Esophagus mucosa (tissue), 1 donor: ENCODE results near the gene TEKT5. TPM values are rescaled to one million over a fixed set of nuclear protein-coding genes. Genes with fewer than 3 reads are reported as not detected.

Experiments
- ATAC-seq: fragments of 200-7000 bp; cut with Tn5 transposase; one replicate; pipeline ENCODE4 v1.9.1; 2020
- total RNA-seq: library from RNA; stranded (reverse); gene quantifications from one replicate; pipeline ENCODE4 v1.2.4, GENCODE V29; 2023
- donor health status: DM: yes; HTN: yes; CAD: no.

Gene TEKT5
- total RNA-seq, 1 donor from 2014 or later: not detected

DNA sequence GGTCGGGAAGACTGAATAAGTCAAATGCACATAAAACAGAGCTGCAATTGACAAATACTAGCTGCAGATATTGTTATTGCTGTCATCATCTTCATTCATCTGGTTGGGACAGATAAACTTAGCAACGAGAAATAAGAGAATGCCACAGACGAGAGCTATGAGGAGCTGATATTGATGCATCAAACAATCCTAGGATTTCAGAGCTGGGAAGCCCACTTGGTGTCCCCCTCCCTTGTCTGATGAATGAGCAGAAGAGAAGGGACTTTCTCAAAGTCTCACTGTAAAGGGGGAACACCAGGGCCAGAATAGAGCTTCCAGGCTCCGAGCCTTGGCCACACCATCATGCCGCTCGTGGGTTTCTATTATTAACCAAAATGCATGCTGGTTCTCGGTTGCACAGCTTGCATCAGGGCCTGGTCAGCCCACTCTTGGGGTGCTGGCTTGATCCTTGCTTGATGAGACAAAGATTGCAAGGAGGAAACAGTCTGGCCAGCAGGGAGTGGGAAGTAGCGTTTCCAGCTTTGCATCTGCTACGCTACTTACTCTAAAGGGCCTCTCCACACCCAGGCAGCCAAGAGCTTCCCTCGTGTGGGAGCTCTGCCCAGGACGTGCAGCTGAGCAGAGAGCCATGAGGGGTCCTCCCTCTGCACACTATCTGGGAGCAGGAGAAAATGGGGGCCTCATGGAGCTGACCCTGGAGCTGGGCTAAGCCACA lies 85.9 kb downstream of the TEKT5 start:
- ATAC-seq: peak; percentile 35

DNA sequence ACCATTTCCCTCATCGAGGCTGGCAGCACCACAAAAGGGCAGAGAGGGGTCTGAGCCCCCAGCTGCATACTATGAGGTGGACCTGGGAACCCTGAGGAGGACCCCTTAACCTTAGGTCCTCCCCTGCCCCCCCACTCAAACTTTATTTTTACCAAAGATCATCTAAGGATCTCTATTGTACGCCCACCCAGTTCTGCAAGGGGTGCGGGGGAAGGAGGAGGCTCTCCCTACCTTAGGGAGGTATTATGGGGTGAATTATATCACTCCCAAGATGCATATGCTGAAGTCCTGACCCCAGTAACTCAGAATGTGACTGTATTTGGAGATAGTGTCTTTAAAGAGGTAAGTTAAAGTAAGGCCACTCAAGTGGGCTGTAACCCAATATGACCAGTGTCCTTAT lies 87.6 kb downstream of the TEKT5 start:
- no peak for ATAC-seq

DNA sequence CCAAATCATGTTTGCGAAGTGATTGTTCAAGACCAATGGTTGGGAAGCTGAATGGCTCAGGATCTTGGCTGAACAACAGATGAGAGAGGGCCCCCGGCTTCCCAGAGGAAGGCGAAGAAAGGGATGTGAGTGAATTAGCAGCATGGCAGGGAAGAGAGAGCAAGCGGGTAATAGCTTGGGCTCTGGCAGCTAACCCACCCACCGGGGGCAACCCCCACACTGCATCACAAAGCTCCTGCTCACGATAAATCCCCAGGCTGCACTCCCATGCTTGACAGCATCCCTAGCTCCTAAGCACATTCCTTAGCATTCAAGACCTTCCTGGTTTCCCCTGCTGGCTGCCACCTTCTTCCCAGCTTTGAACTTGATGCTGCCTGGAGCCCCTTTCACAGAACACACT lies 88.1 kb downstream of the TEKT5 start:
- ATAC-seq: no peak

DNA sequence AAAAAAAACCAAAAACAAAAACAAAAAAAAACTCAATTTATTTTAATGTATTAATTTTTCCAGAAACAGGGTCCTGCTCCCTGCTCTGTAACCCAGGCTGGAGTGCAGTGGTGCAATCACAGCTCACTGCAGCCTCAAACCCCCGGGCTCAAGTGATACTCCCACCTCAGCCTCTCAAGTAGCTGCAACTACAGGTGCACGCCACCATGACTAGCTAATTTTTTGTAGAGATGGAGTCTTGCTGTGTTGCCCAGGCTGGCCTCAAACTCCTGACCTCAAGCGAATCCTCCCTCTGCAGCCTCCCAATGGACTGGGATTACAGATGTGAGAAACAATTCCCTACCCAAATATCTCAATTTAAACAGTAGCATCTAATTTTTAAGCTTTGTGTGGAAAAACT lies 89.1 kb downstream of the TEKT5 start:
- no peak for ATAC-seq

DNA sequence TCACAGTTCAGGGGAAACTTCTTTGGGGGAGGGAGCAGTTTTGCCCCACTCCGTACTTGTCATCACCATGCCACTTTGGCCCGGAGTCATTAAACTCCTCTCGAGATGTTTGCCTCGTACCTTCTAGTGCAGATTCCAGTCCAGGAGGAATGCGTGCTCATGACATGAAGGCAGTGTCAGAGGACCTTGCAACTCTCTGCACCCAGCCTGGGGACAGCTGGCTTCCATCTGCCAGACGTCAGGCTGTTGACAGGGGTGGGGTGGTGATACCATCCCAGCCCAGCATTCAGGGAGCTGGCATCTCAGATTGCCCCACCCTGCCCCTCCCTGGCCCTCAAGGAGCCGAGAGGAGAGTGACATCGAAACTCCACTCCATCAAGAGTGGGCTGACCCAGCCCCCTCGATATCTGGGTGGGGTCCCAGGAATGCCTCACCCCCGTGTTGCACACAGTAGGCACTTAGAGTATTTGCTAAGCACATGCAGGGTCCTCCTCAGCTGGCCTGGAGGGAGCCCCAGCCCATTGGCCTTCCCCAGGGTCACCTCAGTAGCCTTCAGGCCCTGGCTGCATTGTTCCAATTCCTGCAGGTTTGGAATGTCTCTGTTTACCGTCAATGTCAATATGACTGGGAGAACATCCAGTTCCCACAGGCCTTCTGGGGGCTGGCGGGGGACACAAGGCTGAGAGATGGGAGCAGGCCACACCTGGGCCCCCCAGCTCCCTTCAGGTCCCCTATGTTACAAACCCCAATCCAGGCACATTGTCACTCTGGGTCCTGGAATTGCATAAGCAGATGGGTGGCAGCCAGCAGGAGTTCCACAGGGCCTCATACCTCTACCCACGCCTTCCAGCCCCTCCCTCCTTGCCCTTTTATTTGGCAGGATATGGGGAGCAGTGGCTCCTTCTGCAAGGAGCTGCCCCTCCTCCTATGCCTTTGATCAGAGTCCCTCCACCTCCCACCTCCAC lies 93.0 kb downstream of the TEKT5 start:
- peak; percentile 55 for ATAC-seq

DNA sequence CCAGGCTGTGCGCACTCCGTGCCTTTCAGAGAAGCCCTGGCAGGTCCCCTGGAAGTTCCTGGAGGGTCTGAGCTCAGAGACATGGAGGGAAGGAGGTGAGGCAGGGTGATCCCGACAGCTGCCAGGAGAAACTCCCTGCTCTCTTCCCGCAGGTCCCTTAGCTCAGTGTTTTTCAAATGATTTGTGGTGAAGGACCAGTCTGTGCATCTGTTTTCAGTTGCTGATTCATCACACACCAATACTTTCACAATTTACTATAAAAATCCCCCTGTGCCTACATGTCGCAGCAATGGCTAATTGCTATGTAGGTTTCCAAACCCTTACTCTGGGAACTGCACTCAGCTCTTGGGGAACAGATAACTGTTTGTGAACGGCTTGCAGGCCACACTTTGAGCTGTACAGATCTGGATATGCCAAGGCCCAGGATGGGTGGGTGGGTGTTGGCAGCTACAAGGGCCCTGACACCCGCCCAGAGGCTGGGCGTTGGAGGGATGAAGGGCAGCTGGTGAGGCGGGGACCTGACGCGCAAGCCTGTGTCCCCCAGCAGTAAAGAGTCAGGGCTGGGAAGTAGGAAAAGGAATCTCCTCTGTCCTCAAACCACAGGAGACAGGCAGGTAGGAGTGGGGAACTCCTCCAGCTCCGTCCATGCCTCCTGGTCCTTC lies 93.8 kb downstream of the TEKT5 start:
- peak; percentile 1 for ATAC-seq

DNA sequence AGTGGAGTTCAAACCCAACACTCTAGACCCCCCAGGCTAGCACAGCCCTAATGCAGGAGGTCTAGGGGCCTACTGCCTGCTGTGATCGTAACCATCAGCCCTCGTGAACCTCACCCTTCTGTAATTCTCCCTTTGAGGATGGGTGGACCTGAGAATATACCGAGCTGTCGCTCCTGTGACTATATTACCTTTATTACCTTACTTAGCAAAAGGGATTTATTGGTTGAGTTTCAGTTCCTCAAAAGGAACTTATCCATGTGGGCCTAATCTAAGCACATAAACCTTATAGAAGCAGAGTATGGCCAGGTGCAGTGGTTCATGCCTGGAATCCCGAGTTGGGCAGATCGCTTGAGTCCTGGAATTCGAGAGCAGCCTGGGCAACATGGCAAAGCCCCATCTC lies 95.1 kb downstream of the TEKT5 start:
- ATAC-seq: no peak

DNA sequence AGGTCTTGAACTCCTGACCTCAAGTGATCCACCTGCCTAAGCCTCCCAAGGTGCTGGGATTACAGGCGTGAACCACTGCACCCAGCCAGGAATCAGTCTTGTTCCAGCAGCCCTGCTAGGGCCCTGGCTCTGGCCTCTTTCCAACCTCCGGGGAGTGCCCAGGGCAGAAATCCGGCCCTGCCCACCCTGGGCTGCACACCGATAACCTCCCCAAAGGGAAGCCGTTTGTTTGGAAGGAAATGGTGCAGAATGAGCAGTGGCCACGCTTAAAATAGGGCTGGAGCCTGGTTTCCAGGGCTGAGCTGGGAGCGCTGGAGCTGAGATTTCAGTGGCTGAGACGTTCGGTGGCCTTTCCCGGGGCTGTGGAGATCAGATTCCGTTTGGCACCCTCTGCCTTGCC lies 96.6 kb downstream of the TEKT5 start:
- peak; percentile 24 for ATAC-seq

DNA sequence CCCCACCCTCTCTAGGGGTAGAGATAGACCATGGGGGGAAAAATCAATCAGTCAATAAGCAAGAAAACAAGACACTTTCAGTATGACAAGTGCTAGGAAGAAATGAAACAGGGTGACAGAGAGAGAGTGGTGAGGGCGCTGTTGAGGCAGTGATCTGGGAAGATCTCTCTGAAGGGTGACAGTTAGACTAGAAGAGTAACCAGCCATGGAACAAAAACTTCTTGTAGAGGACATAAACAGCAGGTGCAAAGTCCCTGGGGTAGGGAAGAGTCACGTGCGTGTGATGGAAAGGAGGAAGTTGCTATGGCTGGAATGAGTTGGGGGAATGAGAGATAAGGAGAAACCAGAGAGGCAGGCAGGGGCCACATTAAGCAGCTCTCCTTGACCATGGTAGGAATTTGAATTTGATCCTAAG lies 97.5 kb downstream of the TEKT5 start:
- no peak for ATAC-seq

DNA sequence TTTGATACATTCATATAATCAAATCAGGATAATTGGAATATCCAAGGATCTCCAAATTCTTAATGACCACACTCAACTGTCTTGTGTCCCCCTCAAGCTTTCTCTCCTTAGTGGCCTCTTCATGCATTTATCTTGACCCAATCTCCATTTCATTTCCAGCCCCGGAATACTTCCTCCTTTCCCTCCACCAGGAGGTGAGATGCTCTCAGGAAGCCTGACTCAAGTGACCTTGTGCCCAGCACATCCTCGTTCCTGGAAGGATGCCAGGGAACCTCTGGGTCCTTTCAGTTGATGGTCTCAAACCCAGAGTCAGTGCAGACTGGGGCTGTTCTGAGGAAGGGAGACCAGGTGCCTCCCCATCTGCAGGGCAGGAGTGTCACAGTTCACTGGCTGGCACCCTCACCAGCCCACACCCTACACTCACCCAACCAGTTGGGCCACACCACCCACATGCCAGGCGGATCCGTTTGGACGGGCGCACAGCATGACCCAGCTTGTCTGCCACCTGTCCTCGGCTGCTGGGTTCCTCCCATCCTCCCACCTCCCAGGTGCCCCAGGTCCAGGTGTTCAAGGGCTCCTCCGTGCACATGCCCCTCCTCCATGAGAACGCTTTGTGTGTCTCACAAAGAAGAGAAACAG lies 100.3 kb downstream of the TEKT5 start:
- ATAC-seq: peak; percentile 98

DNA sequence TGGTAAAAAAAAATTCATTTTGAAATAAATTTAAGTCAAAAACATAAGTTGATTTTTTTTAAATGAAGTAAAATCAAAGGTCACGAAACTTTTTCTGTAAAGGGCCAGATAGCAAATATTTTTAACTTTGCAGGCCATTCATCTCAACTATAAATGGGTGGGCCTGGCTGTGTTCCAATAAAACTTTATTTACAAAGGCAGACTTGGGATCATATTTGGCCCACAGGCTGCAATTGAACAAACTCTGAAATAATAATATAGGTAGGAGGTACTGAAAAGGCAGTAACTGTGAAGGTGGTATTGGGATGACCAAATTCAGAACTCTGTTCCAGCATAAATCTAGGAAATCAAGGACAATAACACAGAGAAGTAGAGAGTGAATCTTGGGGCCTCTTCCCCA lies 102.1 kb downstream of the TEKT5 start:
- ATAC-seq: no peak

DNA sequence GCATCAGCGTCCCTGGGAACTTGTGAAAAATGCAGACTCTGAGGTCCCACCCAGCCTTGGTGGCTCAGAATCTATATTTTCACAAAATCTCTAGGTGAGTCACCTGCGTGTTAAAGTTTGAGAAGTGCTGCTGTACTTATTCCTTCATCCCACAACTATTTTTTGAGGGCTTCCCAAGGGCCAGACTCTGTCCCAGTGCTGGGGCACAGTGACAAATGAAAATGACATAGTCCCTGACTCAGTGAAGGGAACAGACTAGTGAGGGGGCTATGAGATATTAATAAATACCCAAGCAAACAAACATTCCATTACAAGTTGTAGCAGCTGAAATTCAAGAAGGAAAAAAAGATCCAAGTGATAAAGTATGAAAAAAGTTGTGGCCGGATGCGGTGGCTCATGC lies 104.4 kb downstream of the TEKT5 start:
- no peak for ATAC-seq

DNA sequence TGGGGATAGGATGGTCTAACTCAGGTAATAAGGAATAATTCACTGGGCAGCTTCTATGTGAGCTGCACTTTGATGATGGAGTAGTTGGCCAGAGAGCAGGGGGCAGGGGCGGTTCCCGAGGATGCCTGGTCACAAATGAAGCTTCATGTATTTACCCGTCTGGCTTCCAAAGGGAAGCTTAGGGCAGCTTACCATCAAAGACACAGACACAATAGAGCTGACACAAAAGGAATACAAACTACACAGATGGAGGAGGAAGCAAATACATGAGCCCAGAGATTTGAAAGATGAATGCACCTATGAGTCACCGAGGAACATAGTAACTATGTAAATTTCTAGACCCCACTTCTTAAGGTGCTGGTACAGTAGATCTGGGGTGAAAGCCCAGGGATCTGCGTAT lies 105.6 kb downstream of the TEKT5 start:
- peak; percentile 95 for ATAC-seq

DNA sequence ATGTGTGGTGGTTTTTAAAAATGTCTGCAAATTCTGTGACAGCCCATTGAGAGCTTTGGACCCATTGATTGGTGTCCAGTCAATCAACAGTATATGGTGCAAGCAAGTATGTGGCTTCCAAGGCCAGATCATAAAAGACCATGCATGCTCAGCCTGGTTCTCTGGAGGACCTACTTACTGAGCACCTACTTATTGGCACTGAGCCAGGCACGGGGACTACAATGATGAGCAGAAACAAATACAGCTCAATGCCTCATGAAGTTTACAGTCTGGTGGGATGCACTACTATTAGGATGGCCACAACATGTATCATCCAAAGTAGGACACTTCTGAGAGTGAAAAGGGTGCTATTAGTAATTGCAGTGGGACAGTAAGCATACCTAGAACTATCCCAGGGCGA lies 107.1 kb downstream of the TEKT5 start:
- ATAC-seq: no peak

DNA sequence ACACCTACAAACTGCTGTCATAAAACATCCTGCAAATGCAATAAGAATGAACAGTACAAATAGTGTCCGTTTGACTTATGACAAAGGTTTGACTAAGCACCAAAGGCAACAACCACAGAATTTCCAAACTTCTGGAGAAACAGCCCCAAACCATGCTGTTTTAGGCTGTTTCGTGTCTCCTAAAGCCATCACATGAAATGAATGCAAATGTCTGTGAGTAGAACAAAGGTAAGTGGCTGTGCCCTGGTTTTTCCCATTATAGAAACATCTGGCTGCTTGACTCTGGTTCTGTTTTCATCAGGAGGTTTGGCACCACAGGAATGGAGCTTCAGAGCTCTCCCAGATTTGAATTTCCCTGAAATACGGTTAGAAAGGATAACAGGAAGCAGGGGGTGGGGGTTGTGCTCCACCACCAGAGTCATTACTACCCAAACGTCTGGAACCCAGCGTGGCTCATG lies 109.7 kb downstream of the TEKT5 start:
- ATAC-seq: no peak

DNA sequence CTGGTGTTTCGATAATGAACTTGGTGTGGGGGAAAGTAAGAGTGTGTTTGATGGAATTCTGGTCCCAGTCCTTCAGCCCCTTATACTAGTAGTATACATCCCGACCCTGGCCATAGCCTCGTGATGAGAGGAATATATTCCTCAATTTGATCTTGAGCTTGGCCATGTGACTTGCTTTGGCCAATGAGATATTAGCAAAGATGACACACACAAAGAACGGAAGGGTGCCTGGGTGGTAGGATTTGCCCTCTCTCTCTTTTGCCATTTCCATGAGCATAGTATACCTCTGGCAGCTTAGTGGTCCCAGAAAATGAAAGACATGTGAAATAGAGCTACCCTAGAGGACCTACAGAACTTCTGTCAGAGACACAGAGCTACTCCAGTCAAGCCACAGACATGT lies 111.5 kb downstream of the TEKT5 start:
- no peak for ATAC-seq

DNA sequence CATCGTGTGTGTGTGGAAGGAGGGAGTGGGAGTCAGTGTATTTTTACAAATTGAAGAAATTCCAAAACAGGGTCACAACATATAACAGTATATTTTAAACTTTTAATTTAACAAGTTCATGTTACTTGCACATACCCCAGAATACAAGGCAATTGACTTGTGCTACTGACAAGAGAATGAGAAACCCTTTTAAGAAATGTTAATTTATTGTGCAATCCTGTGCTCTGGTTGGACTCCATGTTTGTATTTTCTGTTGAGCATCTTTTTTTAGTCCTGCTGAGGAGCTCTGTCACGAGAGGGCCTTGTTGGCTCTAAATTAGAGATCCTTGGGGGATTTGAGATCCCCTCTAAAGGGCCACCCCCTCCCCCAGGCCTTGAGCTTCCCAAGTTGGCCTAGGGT lies 113.2 kb downstream of the TEKT5 start:
- no peak for ATAC-seq

DNA sequence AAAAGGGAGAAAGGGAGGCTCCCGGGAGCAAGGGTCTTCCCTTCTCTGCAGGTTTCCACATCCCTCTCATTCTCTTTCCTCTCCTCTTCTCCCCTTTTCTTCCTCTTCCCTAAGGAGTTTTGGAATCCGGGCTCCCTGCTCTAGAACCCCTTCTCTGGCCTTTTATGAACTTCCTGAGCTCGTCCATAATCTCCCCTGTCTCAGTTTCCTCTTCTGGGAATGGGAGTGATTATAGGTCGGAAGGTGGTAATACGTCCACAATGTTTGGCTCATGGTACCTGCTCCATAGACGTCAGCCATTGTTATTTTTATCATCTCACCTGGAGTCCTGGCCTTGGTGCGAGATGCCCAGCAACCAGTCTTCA lies 113.9 kb downstream of the TEKT5 start:
- ATAC-seq: no peak

DNA sequence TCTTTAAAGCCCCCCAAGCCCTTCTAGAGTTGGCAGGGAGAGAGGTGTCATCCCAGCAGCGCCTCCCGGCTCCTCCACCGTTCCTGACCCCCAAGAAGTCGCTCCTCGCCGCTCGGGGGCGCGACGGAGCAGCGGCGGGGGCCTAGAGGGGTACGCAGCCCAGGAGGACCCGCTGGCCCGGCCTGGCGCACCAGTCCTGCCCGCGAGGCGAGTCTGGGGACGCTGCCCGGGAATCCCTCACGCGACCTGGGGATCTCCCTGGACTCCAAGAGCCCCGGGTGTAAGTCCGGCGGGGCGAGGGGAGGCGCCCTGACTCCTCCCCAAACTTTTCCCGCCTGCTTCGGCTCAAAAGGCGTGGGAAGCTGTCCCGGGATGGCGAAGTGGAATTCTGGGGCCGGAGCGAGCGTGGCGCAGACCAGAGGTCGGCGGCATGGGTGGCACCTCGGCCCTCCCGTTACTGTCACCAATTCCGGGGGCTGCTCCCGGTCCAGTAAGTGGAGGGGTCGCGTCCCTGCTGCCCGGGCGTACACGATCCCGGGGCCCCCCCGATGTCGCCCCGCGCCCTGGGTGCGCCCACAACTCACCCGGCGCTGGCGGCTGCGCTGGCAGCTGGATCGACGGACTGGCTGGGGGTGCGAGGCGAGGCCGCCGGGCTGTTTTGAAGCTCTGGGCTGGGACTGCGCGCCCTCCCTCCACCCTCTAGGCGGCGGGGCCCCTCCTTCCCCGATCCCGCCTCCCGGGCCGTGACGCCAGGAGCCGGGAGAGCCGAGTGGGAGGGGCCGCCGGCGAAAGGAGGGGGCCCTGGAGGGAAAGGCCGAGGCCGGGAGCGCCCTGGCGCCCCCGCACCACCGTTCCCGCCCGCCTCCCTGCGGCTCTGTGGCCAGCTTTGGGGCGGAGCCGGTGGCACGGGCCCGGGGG lies 114.5 kb downstream of the TEKT5 start, which contains the start of gene EMP2:
Gene EMP2, minus strand, starts transcription at position 634 of the 918 bp plus-strand sequence. CDS start 32,981 bp downstream, outside the sequence.
- peak; percentile 85 for ATAC-seq

DNA sequence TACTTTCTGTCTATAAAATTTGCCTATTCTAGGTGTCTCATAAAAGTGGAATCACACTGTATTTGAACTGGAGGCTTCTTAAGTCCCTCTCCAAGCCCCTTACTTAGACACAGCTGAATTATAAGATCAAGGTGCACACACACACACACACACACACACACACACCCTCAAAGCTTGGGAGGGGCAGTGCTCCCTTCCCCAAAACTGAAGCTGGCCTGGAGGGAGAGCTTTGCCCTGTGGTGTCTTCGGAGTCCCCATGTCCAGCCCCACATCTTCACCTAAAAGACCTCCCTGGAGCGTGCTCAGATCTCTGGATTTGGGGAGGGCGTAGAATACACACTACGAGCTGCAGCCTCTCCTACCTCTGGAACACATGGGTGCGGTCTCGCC lies 115.2 kb downstream of the TEKT5 start:
- no peak for ATAC-seq
